ENCODE measurements around the gene FBXO42.

The FBXO42 gene

DNA sequence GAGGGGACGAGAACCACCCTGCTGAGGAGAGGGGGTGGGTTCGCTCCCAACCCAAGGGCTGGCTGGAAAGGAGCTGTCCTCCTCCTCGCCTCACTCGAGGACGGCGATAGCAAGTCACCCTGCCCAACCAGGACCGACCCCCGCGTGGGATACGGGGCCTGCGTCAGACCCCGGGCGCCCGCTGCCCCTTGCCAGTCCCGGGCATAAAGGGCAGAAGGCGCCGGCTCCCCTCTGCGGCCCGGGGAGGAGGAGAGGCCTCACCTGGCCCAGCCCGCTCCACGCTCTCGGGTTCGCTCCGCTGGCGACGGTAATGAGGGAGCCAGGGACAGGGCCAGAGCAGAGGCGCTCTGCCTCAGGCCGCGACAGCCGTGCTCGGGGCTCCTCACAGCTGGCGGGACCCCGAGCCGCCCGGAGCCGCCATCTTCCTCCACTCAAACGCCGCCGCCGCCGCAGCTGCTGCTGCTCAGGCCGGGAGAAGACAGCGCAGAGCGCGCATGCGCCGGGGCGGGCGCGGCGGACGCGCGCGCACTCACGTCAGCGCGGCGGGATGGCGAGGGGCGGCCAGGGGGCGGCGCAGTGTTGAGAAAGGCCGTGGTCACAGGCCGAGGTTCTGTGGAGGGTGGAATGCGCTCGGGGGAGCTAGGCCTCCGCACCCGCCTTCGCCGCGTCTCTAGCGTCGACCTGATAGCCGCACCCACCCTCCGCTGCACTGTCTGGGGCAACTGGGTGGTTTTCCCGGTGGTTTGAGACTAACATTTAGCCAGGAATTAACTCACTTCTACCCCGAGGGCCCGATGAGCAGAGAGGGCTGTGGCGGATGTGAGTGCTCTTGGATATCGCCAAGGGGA, at the start of gene FBXO42:
TSS of gene FBXO42 (minus strand) at position 487 of the 848 bp plus-strand sequence. CDS start 37,062 bp downstream, outside the sequence.
- DNase-seq = peak; percentile 76 to 89

DNA sequence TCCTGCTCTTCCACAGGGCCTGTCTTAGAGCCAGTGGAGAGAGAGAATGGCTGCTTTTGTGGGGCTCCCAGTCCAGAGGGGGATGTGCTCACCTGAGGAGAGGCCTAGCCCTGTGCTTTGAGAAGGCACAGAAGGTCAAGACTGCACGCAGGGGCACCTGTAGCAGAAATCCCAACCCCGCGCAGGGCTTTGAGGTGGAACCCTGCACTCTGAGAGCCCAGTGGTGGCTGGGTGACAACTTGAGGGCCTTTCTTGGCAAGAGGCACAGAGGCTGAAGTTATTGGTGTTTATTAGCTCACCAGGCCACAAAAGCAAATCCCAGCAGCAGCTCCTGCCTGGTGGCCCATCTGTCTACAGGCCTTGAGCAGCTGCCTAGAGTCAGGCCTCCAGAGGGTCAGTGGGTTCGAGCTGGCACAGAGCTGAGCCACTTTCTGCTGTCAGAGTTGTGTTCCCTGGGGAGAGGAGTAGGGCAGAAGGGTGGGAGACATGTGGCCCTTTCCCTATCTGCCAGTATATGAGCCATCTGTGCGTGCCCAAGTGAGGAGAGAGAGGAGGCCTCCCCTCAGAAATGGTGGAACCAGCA, 46.2 kb upstream of the FBXO42 start:
- no peak for DNase-seq

DNA sequence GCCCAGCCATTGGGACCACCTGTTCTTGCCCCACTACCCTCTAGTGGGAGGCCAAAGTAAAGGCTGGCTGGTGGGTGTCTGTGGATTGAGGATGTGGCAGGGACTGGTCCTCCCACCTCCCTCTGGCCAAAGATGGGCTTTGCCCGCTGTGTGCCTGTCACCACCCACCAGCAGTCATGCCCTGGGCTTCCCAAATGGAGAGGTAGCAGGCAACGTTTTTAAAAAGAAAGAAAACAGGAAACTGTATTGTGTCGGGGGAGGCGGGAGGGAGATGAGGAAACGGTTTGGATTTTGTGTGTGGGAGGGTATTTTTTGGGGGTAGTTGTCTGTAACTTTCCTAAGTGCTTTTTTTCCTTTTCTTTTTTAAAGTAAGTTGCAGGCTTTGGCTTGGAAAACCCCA, 44.8 kb upstream of the FBXO42 start:
- no peak for DNase-seq

DNA sequence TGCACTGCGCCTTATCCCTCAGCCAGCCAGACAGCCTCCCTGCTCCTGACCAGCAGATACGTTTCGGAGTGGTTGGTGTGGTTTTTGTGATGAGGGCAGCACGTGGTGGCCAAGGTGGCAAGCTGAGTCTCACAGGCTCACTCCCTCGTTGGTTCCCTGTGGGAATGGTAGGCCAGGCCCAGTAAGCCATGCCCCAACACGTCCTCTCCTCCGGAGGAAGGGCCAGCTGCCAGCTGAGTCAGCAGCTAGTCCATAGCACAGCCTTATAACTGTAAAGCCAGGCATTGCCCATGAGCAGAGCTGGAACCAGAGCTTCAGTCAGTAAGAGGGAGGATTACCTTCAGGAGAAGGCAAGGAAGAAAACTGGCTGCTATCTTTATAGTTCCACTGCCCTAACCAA, 44.3 kb upstream of the FBXO42 start:
- peak in 1 of 2 experiments; percentile 23 for DNase-seq

DNA sequence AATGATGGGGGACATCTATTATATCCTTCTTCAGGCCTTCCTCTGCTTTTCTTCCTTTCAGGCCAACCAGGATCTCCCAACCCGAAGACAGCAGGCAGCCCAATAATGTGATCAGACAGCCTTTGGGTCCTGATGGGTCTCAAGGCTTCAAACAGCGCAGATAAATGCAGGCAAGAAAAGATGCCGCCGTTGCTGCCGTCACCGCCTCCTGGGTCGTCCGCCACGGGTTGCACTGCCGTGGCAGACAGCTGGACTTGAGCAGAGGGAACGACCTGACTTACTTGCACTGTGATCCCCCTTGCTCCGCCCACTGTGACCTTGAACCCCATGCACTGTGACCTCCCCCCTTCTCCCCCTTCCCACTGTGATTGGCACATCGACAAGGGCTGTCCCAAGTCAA, 42.7 kb upstream of the FBXO42 start:
- DNase-seq = no peak

DNA sequence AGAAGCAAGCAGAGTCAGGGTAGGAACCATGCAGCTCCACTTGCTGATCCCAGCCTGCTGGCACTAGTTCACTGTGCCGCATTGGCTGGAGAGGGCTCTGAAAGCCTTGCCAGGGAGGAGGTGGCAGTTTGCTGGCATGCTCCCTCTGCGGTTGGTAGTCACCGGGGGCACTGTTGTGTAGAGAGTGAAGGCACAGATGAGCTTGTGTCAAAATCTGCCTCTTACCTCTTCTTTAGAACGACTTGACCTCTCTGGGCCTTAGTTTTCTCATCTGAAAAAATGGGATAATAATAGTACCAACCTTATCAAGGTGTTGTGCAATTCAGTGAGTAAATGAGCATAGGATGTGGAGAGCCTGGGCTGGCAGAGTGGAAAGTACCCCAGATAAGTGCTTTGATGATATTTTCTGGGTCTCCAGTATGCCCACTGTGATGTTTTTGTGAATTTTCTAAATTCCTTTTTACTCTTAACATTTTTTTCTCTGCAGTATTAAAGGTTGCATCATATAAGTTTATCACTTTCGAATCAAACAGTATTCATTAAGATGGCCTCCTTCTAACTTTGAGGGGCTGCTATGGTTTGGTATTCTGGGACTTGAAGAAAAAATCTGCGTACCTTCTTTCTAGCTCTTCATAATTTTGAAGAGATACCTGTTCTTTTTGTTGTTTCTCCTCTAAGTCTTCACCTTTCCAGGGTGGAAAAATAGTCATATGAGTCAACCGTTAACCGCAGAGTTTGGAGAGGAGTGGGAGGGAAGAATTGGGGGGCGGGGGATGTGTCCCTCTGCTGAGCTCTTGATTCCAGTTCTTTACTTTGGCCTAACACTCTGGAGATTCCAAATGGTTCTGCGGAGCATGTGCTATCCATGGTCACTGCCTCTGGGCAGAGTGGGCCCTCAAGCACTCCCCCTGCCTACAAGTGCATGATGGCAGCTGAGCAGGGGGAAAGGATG, 41.6 kb upstream of the FBXO42 start:
- DNase-seq = no peak

DNA sequence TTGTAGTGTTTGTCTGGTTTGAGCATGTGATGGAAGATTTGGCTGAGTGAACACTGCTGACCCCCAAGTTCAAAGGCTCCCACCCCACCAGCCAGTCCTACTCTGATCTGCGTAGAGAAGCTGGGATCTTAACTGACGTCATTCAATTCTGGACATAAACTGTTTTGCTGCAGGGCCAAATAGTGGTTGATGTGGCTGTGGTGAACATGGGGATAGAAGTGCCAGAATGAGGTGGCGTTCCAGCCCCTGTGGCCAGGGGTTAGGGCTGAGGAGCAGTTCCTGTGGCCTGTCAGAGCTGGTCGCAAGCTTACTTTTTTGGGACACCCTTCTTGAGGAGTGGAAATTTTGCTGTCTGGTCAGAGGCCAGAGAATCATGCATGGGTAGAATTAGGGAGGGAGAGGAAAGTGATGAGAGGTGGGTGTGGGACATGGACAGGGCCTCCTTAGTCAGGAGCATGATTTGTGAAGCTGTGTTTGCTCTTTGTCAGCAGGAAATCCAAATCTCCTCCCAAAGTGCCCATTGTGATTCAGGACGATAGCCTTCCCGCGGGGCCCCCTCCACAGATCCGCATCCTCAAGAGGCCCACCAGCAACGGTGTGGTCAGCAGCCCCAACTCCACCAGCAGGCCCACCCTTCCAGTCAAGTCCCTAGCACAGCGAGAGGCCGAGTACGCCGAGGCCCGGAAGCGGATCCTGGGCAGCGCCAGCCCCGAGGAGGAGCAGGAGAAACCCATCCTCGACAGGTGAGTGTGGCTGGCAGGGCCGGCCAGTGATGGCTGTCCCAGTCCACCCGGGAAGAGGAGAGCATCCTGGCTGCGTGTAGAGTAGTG, 40.7 kb upstream of the FBXO42 start:
- DNase-seq = no peak

DNA sequence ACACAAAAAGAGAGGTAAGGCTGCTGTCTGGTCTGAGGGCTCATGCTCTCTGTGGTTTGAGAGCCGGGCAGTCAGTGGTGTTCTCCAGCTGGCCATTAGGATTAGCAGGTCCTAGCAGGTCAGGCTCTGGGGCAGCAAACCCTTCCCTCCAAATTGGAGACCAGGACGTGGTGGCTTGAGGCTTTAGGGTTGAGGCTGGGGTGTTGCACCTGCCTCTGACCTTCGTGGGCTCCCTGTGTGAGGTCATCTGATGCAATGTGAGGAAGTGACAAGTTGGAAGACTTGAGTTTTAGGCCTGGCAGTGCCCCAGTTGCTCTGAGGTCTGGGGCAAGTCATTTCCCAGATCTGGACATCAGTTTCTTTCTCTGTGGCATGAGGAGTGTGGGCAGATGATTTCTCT, 39.1 kb upstream of the FBXO42 start:
- DNase-seq = no peak

DNA sequence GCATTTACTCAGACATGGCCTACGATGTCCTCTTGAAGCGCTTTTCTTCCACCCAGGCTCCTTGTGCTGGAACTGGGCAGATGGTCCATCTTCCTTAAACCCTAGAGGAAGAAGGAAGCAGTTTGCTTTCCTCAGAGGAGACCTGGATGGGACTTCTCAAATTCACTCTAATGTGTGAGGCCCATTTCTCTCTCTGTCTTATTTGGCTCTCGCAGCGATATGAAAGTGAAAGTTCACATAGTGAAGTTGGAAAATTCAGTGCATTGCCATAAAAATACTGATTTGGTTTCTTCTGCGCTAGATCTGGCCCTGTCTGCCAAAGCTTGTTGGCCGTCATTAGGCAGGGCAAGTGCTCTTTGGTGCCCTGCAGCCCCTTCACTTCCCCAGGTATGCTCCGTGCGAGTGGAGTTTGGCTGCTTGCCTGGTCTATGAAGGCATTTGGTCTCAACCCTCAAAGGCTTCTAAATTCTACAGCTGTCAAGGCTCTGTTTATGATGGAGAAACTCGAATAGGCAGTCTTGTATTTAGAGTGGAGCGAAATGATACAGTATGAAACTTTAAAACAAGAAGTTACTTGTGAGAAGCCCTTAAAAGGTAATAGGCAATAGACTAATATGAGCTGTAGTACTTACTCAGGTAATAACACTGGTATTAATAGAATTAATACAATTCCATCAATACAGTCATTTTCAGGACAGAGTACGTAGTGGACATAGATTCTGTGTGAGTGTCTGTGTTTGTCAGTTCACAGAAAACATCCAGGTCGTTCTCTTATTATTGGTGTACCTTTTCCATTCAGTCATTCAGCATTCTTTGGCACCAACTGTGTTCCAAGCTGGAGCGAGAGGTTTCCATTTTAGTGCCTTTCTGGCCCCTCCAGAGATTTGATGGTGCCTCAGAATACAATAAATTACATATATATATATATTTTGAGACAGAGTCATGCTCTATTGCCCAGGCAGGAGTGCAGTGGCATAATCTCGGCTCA, 35.2 kb upstream of the FBXO42 start:
- DNase-seq = no peak

DNA sequence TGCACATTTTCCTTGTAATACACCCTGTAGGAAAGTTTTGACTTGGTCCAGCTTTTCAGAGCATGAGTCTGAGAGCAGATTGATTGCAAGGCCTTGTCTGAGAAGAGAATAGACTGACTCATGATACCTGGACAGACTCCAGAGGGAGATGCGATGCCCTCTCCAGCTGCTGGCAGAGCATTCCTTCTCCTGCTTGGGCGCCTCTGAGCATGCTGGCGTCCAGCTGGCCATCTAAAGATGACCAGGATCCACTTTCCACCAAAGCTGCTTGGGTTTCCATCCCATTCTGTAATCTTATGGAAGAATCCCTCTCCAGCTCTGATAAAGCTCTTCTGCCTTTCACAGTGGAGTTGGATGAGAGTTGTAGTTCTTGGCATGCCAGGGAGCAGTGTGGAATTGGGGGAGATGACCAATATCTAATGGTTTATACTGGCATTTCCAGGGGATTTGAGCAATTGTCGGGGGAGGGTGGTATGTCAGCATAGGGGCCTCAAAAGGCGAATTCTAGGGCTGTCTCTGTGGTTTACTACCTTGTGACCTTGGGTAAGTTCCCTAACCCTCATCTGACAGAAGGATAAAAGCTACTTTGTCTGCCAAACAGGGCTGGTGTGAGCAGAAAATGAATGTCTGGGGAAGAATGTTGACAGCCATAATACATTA, 34.3 kb upstream of the FBXO42 start:
- DNase-seq = no peak

DNA sequence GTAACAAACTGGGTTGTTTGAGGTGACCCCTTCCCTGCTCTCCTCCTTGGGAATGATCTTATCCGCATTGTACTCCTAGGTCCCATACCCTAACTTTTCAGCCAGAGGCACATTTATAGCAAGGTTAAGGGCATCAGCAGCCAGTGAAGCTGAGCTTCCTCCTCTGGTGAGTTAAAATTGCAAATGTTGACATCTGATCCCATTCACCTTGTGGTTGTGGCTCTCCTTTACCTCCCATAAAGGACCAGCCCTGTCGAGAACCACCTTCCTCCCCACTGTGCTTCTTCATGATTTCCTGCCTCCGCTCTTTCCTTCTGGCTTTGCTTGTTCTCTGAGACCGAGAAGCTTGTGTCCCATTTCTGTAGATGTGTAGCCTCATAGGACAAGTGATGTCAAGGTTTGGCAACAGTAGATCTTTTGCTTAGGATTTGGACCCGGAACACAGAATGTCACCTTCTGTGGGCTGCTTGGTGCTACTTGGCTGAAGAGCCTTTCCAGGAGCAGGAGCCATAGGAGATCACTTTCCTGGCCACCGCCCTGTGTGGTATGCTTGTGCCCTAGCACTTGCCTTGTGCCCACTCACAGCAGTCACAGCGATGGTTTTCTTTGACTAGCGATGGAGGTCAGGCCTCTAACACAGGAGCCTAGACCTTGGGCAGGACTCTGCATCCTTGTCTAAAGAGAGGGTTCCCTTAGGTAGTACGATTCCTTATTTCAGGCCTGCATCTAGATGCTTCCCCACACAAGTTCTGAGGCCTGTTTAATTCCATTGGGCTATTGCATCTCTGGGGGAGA, 33.6 kb upstream of the FBXO42 start:
- DNase-seq = no peak

DNA sequence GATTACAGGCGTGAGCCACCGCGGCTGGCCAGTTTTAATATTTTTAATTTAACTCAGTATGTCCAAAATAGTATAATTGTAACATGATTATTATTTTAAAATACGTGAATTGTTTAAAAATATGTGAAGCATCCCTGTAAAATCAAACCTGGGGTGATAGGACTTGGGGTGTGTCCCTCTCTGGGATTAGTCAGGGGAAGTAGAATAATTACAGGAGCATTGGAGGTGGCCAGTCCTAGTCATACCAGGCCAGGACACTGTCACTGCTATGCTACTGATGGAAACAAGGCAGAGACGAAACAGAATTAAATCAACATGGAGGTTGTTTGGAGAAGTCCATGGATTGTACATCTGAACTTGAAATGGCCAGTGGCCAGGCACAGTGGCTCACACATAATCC, 31.6 kb upstream of the FBXO42 start:
- no peak for DNase-seq

DNA sequence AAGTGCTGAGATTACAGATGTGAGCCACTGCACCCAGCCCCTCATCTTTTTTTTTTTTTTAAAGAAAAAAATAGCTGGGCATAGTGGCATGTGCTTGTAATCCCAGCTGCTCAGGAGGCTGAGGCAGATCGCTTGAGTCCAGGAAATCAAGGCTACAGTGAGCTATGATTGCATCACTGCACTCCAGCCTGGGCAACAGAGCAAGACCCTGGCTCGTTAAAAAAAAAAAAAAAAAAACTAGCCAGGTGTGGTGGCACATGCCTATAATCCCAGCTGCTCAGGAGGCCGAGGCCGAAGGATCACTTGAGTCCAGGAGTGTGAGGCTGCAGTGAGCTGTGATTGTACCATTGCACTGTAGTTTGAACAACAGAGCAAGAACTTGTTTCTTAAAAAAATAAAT, 28.6 kb upstream of the FBXO42 start:
- DNase-seq = no peak

DNA sequence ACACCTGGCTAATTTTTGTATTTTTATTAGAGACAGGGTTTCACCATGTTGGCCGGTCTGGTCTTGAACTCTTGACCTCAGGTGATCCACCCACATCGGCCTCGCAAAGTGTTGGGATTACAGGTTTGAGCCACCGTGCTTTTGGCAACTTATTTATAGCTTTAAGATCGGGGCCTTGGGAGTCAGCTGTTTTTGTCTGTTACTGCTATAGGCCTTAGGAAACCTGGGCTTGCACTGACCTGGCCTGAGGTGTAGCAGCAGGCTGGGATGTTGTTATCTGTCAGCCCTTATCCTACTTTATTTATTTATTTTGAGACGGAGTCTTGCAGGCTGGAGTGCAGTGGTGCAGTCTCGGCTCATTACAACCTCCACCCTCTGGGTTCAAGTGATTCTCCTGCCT, 26.2 kb upstream of the FBXO42 start:
- no peak for DNase-seq

DNA sequence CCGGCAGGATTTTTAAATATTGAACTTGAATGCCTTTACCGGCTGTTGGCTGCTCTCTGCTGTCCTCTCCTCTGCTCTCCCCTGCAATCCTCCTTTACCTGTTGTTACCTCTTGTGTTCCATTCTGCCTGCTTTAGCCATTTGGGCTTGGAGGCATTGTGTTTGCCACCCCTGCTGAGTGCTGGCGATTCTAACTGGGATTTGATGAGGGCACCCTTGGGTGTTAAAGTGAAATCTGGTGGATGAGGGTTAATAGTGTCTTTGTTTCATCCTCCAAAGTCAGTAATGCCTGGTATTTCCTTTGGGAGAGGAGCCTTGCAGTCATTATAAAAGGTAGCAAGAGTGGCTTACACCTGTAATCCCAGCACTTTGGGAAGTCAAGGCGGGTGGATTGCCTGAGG, 24.7 kb upstream of the FBXO42 start:
- no peak for DNase-seq

DNA sequence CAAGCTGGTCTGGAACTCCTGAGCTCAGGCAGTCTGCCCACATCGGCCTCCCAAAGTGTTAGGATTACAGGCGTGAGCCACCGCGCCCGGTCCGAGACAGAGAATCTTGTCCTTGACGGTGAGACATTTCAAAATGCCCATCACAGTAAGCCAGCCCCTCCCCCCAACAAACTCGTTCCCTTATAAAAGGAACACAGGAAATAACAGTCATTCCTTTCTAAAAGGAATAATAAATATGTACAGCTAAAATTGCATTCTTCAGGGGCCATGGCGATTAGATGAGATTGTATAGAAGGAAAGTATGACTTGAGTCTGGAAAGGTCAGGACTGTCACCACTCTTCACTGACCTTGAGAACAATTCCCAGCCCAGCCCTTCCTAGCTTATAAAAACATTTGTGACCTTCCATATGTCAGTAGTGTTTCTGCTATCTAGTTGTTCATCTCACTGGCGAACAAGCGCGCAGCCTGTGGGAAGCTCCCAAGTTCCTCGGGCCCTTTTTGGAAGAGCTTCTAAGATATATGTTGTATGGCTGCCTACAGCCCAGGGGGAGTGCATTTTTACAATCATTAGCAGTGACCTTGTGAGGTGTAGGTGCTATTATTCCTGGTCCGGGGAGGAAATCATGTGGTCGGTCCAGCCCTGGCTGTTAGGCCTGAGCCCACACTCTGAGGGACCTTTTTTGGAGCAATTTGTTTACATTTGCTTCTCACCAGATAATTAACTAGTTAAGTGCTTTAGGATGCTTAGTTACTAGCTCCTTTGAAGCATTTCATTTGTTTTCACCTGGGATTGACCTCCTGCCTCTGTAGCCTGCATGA, 23.5 kb upstream of the FBXO42 start:
- DNase-seq = no peak

DNA sequence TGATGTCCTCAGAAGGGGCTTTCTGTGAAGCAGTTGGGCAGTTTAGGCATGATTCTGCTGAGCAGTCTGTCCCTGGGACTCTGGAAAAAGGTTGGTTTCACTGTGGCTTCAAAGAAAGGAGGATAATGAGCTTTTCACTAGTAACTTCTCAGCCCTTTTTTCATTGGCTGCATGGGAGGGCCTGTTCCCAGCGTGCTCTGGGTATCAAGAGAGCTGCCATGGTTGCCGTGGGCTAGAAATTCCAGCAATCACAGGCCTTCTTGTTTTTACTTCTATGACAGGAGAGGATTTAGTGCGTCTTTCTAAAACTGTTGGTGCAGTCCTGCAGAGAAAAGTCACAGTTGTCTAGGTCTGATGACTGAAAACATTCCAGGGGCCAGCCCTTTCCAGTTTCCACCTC, 22.0 kb upstream of the FBXO42 start:
- DNase-seq = no peak

DNA sequence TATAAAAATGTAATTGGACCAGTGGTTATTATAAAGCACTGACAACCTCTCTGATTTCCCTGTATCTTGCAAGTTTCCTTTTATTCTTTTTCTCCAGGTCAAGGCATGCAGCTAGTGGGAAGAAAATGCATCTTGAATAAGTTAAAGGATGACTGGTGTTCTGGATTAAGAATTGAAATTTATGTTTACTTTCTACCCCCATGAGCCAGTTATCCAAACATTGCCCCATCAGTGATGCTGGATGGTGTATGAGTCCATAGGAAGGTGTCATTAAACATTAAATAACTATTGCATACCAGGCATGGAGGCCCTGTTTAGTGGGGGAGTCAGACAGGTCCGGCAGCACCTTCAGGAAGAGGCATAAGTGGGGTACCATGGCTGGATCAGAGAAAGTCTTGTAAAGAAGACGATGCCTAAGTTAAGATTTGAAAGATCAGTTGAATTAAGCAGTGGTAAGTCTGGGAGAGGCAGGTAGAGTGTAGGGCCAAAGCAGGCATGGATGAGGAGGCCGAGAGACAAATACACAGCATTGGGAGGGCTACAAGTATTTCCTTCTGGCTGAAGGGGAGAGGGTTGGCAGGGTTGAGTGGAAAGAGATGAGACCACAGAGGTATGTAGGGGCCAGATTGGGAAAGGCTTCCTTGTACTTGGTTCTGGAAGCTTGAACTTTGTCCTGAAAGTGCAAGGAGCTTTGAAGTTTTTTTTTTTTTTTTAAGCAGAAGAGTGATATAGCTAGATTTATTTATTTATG, 20.4 kb upstream of the FBXO42 start:
- no peak for DNase-seq

Data from SHP77 (cell line).